Measurements from ENCODE around the gene ROBO2.

The ROBO2 gene

DNA sequence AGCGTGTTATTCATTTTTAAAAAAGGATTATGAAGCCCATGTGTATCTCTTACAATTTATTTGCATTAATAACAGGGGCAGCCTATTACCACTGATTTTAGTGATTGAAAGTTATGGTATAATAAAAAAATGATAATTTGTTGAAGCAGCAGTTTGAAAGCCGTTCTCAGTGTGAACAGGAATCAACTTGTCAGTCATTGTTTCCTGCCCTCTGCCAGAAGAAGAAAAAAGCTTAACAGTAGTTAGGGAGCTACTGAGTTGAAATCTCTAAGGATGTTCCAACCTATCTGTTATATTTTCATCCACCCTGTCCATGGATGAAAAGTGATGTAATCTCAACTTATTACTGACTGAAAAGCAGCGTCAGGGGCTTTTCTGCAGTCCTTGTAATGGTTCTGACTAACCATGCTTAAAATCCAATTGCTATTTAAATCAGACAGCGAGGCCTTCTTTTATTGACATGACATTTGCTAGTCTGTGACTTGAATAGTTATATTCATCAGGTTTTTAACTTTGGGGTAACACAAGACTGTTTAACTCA is 486.7 kb downstream of the ROBO2 start:
- DNase-seq: no peak

DNA sequence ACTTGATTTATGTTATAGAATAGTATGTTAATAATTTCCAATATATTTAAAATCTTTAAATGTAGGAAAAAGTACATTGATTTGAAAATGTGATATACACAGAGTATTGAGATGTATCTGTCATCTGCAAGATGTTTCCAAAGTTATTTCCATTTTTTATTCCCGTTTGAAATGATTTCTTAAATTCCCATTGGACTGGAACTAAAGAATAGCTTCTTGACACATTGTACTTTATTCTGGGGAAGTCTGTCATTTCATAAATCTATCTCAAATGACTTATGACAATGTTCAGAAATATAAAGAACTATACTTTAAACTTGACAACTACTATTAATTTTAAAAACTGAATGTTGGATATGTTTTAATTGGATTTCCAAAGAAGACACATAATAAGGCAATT is 489.6 kb downstream of the ROBO2 start:
- no peak for DNase-seq

DNA sequence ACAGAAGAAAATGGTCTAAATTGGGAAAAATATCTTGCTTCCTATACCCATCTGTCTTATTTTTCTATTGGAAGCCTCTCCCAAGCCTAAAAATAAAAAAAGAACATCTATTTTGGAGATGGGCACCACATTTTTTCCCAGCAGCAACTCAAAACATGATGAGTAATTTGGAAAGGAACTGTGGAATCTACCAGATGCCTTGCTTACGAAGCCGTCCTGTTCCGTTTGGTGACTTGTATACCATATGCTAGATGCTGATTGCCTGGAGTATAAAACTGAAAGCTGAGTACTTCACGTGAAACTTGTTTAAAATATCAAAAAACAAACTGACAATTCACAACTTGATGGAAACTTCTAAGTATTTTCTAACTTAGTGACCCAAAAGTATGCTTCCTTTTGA is 491.0 kb downstream of the ROBO2 start:
- DNase-seq: no peak

DNA sequence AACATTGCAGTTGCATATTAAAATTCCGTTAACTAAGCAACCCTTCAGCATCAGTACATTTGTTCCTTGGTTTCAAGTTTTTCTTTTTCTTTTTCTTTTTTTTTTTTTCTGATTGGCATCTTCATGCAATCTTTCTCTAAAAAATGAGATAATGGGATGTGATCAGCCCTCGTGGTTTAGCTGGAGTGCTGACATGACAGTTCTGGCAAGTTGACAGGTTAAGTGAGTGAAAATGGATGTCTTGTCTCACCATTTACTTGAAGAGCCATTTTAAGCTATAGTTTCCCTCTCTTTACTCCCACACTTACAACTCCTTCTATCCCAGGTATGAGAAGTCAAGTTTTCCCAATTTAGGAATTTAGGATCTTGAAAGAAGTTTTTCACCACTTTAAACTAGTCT is 495.2 kb downstream of the ROBO2 start:
- no peak for DNase-seq

DNA sequence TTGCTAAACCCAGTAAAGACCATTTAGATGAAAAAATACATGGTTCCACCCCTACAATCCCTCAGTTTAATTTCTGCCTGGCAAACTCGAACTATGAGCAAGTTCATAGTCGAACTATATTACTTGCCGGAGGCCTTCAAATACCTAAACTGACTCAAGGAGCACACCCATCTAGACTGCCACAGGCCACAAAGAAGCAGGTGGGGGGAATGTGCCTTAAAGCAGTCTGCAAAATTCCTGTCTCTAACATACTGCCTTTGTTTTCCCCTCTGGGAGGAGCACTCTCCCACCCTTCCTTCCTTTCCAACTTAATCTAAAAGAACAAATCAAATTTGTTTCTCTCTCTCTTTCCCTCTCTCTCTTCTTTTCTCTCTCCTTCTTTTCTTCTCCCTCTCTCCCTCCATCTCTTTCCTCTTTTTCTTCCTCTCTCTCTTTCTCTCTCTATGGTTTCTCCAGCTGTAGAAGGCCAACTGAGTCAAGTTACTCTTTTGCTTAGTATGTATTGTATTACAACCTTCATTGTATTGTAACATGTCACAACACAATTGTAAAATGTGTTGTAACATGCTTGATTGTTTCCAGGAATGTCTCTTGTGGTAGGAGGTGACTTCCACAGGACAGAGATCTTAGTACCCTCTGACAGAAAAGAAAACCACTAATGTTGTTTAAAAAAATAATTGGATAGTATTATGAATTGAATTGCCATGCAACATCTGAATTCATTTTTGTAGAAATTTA is 496.3 kb downstream of the ROBO2 start:
- no peak for DNase-seq

DNA sequence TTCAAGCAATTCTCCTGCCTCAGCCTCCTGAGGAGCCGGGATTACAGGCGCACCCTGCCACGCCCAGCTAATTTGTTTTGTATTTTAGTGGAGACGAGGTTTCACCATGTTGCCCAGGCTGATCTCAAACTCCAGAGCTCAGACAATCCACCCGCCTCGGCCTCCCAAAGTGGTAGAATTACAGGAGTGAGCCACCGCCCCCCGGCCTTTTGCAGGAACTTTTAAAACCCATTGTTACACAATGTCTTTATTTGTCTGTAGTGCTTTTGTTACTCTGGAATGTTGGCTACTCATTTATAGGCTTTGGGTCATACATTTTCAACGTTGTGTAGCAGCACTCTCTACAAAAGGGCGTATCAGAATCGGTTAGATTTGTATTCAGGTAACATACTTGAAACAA is 499.1 kb downstream of the ROBO2 start:
- DNase-seq: no peak

DNA sequence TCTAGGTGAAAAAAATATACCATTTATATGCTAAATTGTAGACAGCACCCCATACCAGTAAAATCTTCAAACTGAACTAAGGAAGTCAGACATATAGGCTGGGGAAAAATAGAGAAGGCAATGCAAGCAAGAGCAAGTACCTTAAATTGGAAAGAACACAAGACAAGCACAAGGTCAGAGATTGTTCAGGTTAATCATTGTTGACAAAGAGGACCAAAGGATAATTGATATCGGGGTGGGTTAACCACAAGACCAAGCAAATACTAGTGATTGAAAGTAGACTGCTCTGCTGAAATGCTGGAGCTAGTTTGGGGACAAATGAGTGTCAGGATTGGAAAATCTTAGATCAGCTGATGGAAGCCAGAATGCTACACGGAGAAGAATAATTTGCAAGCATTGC is 499.8 kb downstream of the ROBO2 start:
- DNase-seq: no peak

DNA sequence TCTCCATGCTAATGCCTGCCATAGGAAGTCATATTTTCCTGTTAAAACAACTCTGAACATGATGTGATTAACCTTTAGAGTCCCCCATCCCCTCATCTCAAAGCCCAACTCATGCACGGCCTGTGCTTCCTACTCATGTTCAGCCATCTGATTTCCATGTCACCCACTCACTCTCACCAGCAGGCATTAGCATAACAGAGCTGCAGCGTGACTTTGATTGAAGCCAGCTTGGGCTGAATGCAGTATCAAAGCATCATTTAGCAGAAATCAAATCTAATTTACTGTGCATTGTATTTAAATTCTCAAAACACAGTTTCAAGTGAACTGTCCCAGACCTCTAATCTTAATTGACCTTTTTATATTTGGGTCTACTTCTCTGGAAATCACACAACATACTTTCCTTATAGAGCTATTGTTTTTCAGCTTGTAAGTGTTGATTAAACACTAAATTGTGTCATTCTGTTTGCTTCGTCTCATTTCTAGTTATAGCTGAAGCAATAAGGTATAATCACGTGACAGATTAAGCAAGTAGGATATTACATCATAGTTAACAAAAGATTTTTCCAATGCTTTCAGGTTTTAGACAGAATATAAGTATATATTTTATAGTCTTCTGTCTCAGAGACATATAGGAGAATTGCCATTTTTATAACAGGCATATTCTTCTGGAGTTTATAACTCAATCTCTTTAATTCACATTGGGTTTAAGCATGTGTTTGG is 501.5 kb downstream of the ROBO2 start:
- no peak for DNase-seq

DNA sequence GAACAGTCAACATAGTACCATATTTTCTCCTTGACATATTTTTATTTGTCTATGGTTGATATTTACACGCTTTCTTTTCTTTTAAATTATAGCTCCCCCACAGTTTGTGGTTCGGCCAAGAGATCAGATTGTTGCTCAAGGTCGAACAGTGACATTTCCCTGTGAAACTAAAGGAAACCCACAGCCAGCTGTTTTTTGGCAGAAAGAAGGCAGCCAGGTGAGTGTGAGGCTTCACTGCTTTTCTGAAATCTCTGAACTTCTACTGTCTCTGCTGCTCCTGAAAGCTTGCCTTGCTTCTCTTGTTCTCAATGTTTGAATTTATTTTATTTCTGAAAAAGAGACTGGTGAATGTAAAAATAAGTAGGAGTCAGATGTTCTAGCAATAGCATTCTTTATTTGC is 506.3 kb downstream of the ROBO2 start:
- DNase-seq: no peak

DNA sequence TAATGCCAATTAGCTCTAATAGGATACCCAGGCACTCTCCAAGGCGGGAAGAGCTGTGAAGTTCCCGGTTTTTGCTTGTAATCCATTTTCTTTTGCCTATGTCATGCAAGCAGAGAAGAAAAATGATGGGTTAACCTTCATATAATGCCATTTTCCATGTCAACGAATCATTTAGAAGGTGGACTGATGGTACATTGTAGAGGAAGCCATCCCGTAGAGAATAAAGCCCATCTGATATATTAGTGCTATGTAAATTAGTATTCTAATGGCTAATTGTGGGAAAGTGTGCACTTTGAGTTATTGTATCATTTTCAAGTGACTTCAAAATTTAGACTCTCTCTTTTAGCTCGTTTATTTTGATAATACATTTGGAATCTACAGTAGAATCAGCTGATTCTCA is 509.1 kb downstream of the ROBO2 start:
- no peak for DNase-seq

DNA sequence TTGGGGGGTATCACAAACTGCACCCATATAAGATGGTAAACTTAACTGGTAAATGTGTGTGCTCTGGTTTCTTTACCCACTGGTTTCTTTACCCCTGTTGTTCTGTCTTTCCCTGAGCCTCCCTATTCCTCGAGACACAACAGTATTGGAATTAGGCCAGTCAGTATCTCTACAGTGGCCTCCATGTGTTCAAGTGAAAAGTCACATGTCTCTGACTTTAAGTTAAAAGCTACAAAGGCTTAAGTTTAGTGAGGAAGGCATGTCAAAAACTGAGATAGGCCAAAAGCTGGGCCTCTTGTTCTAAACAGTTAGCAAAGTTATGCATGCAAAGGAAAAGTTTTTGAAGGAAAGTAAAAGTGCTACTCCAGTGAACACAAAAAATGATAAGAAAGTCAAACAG is 513.3 kb downstream of the ROBO2 start:
- no peak for DNase-seq

DNA sequence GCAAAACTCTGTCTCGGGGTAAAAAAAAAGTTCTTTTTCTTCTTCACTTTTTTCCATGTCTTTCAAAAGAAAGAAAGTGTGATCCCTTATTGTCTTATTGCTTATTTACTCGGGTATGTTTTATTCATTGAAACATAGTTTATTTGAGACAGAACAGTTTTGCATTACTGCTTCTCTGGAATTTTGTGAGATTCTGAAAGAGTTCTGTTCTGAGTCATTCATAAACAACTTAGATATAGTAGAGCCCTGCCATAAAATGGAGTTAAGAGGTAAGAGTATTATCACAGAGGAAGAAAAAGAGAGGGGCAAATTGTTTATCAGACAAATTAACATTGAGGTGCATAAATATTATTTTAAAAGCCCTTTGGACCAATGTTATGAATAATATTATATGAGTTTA is 522.2 kb downstream of the ROBO2 start:
- DNase-seq: no peak

DNA sequence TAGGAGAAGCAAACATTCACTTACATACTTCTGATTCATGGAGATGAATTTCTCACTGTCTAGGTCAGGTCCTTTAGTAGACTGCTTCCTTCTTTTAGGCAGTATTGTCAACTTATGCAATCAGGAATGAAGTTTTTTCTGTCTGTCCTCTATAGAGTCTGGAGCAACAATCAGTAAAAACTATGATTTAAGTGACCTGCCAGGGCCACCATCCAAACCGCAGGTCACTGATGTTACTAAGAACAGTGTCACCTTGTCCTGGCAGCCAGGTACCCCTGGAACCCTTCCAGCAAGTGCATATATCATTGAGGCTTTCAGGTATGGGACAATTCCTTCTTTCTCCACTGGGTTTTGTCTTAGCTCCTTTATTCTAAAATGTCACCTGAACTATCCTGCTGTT is 523.1 kb downstream of the ROBO2 start:
- no peak for DNase-seq

DNA sequence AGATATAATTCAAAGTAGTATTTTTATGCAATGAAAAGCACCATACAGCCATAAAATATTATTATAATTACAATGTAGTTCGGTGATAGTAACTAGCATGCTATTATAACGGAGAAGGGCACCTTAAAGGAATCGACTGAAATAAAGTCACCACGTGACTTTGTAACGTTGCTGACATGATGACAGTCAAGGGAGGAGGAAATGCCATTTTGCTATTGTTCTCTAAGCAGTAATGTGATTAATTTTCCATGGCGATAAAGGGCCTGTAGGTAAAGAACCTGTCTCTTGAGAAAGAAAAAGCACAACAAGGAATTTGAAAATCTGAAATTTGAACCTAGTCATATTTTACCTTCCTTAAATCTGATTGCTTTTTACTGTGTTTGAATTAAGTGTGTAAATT is 526.2 kb downstream of the ROBO2 start:
- DNase-seq: no peak

DNA sequence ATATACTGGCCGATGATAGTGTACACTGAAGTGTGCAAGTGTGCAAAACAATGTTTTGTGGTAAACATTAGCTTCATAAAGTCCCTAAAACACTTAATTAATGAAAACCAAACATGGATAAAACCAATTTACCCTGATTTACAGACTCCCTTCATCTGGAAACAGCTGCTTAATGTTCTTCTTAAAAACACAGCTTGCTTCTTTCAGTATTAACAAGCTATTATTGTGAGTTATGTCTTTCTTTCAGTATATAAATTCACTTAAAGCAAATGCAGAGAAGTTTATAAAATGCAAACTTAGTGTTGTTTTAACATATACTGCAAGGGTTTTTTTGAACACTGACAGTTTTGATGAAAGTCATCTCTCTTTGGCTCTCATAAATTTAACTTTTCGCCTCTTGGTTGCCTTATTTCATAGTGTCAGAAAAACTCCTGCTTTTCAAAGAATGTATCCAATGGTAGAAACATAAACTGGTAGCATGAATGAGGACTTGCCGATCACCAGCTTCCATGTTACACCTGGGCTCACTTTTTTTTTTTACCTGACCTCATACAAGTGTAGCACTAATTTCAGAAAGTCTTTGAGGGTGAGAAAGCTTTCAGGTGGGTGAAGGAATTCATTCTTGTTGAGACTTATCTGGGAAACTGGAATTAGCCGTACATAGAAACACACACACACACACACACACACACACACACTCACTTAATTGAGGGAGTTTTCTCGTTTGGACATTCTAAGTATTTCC is 532.2 kb downstream of the ROBO2 start:
- DNase-seq: no peak

DNA sequence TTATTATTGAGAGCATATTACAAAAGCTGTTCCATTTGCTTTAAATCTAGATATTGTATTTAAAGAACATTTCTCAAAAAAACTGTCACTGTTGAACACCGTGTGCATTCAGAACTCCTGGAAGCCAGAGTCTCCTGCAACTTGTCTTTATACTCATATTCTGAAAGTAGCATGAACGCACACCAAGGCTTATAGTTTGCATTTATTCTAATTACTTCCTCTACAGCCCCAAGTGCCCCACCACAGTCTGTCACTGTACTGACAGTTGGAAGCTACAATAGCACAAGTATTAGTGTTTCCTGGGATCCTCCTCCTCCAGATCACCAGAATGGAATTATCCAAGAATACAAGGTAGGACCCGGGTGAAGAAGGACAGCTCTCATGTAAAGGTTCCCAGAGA is 537.4 kb downstream of the ROBO2 start:
- no peak for DNase-seq

DNA sequence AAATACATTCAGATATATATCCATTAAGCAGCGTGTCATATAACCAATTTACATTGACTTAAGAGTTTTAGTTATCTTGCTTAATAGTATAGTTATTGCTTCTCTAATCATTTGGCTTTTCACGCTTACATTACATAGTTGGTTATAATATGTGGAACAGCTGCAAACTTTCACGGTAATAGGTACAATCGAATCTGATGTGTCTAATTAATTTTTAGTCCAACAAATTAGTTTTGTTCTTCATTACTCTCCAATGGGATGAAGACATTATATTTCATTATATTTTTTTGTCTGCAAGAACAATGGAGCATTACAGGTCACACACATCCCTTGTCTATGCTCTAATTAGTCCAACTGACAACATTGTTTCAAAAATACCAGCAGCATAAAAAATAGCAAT is 546.3 kb downstream of the ROBO2 start:
- no peak for DNase-seq

DNA sequence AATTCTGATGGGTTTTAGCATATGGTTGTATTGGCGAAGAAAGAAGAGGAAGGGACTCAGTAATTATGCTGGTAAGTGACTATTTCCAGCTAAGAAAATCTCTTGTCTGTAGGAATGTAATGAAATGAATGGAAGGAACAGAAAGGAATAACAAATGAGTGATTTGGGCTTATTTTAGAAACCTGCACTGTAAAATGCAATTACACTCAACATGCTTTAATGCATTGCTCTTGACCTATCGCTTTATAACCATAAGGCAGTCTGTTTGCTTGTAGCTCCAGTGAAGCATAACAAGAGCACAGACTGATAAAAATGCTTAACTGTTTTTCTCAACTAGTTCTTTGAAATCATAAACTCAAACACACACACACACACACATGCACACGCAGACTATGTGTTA is 549.0 kb downstream of the ROBO2 start:
- no peak for DNase-seq

DNA sequence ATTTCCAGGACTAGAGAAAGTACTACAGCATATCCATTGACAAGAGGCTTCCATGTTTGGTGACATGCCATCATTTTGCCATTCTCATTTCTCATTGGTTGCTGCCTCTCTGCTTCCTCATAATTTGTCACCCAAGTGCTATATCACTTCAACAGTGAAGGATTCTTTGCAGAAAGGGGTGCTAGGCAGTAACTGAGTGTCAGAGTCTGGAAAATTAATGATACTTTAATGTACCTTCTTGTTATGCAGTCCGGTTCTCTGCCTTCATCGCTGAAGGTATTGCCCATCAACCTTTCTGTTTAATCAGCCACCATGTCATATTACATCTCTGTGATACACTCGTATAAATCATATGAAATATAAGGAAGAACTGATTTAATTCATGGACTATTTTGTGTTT is 550.3 kb downstream of the ROBO2 start:
- DNase-seq: no peak

DNA sequence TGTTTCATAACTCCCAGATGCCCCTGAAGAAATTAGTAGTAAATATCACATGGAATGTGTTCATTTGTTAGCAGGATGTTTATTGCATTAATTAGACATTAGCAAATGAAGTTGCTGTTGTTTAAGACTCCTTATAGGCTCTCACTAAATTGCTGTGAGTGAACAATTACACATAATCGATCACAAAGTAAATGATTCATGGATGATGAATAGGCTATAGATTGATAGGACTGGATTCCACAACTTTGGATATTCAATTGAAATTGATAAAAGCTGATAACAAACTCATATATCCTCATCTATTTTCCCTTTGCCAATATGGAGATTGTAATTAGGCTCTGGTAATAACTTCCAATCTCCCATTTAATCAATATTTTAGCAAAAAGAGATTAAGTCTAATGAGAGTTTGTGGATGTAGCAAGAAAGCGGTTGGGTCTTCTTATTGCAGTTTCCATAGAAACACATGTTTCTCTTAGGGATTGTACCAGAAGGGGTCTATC is 555.5 kb downstream of the ROBO2 start:
- no peak for DNase-seq

DNA sequence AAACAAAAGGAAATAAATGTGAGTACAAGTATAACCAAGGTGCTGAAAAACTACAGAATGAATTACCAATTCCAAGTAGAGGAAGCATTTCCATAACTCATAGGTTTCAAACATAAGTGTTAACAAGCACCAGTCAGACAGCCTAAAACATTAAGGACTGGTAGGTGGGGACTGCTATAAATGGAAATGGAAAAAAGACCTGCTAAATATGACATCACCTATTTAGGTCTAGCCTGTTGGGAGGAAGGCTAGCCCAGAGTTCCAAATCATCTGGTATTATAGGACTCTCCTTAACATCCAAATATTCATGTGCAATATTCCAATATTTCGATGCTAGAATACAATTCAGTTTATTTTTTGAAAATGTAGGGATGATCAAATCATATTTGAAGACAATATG is 560.0 kb downstream of the ROBO2 start:
- DNase-seq: no peak

DNA sequence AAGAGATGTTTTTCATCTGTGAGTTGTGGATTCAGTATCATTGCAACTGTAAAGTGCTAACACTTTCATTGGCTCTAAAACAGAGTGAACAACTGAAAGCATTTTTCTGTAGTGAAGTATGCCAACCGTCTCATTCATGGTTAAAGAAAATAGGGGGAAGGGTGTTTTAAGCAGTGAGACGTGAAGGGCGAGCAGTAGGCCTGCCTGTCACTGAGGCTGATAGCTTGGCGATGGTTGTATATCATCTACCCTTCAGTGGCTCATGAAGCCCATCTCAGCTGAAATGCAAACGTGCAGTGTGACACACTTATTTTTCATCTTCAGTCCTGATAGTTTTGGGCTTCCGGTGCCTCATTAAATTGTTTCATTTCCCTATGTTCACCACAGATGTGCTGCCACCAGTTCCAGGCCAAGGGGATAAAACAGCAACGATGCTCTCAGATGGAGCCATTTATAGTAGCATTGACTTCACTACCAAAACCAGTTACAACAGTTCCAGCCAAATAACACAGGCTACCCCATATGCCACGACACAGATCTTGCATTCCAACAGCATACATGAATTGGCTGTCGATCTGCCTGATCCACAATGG is 562.0 kb downstream of the ROBO2 start:
- no peak for DNase-seq

DNA sequence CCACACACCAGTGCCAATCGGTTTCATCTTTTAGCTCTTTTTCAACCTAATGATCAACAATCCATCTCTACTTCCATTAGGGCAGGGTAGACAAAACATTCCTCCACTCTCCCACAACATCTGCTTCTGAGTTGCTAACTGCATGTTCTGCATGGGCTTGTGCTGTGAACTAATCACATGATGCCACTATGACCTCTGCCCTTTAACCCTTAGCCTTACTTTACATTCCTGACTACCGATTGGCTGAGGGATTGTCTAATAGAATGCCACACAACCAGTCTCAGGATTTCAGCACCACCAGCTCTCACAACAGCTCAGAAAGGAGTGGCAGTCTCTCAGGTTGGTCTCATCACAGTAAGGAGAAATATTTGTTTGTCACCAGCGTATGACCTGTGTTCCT is 562.8 kb downstream of the ROBO2 start:
- no peak for DNase-seq
